Islet of Langerhans (tissue), 1 donor: ENCODE data around the gene PSME1.

Experiments
- FAIRE-seq: peaks from one replicate; lab custom pipeline; 2011; peaks lifted over from hg19 to GRCh38; lab: Jason Lieb, UNC

The PSME1 gene

GRCh38 chr14:24130380-24130716 is 5.6 kb upstream of the PSME1 start, which contains the start of gene FITM1:
FITM1 (plus strand) TSS chr14:24130659; CDS start chr14:24131564, 905 bp downstream.
- no peak for FAIRE-seq

GRCh38 chr14:24130717-24131548 is 5.1 kb upstream of the PSME1 start:
- no peak for FAIRE-seq

GRCh38 chr14:24131549-24131966 is 4.4 kb upstream of the PSME1 start:
- FAIRE-seq, result no peak

- FAIRE-seq, result no peak
Observed at GRCh38 chr14:24132061-24132685, 3.8 kb upstream of the PSME1 start.

- no peak for FAIRE-seq
Observed at GRCh38 chr14:24132976-24133375, 3.0 kb upstream of the PSME1 start.

- no peak for FAIRE-seq
Observed at GRCh38 chr14:24133735-24134134, 2.3 kb upstream of the PSME1 start.

- no peak for FAIRE-seq
Observed at GRCh38 chr14:24135584-24135833, 485 bp upstream of the PSME1 start.

- no peak for FAIRE-seq
Observed at GRCh38 chr14:24136684-24137528, 912 bp downstream of the PSME1 start.

GRCh38 chr14:24137529-24138395 is 1.8 kb downstream of the PSME1 start:
- no peak for FAIRE-seq

- no peak for FAIRE-seq
Observed at GRCh38 chr14:24138396-24139271, 2.6 kb downstream of the PSME1 start.

- FAIRE-seq, result no peak
Observed at GRCh38 chr14:24139272-24139934, 3.4 kb downstream of the PSME1 start.

GRCh38 chr14:24141097-24141880 is 5.3 kb downstream of the PSME1 start, which contains the start of gene EMC9:
EMC9 (minus strand) TSS chr14:24141591; CDS start chr14:24141304, 287 bp downstream.
- peak; percentile 76 for FAIRE-seq

- FAIRE-seq, result no peak
Observed at GRCh38 chr14:24143511-24143910, 7.5 kb downstream of the PSME1 start.

GRCh38 chr14:24144451-24144850 is 8.5 kb downstream of the PSME1 start:
- no peak for FAIRE-seq

GRCh38 chr14:24145219-24145618 is 9.2 kb downstream of the PSME1 start:
- no peak for FAIRE-seq

- FAIRE-seq, result no peak
Observed at GRCh38 chr14:24145690-24146452, 9.9 kb downstream of the PSME1 start.

- no peak for FAIRE-seq
Observed at GRCh38 chr14:24146453-24146977, 10.5 kb downstream of the PSME1 start, which contains the start of gene PSME2. PSME2 (minus strand) TSS chr14:24146610; CDS start chr14:24146581, 29 bp downstream.

- FAIRE-seq, result no peak
Observed at GRCh38 chr14:24146978-24147760, 11.2 kb downstream of the PSME1 start, which contains the start of gene RNF31. RNF31 (plus strand) TSS chr14:24147498; CDS start chr14:24147699, 201 bp downstream.
